IPS DF 4.7 (cell line): ENCODE results near the gene CDK6.

Experiments used
- DNase-seq: peaks from one replicate; pipeline ENCODE4 v3.0.0-alpha.2; 2013; ENCODE audit warnings: low spot score; ENCODE audit errors: extremely low read depth

CDK6 gene

DNA sequence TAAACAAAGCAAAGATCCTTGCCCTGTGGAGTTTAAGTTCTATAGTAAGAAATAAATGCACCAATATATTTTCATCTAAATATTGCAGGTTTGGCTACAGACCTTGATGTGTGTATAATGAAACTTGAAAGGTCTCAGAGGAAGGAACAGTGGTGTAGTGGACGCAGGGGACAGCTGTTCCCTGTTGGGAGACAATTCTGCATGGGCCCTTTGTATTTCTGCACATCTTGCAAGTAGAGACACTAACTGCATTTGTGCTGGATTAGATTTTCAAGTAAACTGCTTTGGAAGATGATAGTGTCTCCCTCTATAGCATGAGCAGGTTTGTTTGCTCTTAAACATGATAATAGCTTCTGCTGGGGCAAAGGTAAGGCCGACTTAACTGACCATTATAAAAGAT lies 188.7 kb downstream of the CDK6 start:
- no peak for DNase-seq

DNA sequence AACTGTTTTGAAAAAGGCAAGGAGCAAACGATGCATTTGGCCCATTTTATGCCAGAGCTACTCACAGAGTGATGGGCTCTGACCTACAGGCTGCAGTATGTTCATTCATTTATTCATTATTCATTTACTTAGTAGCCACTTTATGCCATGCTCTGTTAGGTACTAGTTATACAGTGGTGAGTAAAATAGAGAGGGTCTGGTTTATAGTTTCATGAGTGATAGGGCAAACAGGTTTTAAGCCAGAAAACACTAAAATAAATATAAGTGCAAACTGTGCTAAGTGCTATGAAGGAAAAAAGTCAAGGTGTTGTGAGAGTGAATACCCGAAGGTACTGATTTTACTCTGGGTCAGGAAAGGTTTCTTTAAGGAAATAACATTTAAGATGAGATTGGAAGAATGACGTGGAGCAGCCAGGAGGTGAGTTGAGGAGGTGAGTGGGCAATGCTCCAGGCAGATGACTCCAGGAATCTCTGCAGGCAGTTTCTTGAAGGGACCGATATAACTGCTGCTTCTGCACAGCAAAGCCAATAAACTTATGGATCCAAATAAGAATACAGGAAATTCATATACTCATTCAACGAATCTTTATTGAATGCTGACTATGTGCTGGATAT lies 189.3 kb downstream of the CDK6 start:
- DNase-seq = no peak

GRCh38 chr7:92645114-92646061 lies 191.0 kb downstream of the CDK6 start:
- DNase-seq = no peak

- no peak for DNase-seq
Measured at GRCh38 chr7:92644406-92645113, 191.8 kb downstream of the CDK6 start.

- no peak for DNase-seq
Measured at GRCh38 chr7:92643821-92644220, 192.6 kb downstream of the CDK6 start.

DNA sequence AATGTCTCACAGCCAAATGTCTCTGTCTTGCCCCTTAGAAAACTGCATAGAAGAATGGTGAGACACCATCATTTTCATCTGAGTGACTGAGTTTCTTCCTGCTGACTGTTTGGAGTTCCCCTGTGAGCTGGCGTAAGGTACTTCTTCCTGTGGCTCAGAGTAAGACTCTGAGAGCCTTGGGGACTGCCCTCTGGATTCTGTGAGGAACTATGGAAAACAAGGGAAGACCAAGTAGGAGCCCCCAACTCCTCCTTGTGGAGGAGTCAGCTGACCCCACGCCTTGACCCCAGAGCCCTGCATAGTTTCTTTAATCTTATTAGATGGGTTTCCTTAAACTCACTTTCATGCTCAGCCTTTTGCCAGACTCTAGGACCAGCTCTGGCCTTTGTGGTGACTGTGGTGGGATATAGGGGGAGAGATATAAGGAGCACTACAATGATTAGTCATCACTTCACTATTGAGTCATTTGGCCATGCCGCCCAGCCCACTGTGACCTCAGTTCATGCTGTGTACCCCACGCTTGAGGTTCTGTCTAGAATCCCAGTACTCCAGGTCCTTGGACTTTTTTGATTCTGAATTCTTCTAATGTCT lies 194.4 kb downstream of the CDK6 start:
- DNase-seq = no peak

DNA sequence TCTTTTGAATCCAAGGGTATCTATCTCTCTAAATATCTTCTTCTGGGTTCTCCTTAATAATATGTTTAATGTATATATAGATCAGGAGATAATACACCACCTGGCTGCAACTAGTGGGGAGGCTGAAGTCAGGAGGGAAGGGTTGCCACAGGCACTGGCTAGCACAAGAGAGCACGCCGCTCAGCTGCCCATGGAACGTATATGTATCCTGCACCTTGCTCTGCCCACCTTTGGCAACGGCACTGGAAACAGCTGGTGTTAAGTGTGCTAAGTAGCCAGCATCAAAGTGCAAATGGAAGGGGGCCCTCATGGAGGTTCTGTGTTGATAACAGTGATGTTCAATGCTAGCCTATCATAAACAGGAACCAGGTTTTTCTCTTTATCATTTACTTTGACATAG lies 196.4 kb downstream of the CDK6 start:
- no peak for DNase-seq

DNA sequence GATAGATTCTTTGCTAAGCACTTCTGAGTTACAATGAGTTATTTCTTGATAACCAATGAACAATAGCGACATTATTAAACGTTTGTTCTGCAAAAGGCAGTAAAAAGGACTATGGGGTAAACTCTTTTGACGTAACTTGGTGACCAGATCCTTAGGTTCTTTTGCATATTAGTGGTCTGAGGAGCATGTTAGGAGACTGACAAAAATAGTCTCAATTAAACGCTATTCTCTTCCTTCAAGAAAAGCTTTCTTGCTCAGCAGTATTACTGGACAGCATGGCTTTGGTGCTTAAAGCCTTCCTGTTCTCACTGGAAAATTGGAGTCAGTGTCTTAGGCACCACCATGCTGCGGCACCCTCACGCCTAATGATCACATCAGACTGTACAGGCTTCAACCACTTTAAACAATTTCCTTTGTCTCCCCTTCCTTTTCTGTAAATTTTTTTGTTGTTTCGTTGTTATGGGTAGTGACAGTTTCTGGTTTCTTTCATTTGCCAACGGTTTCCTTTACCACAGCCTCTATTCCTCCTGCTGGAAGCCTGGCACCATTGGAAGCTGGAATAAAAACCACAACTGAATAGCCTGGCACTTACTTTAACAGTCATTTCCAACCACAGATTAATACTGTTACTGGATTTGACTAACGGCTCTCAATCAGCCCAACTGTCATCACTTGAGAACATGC lies 197.0 kb downstream of the CDK6 start:
- DNase-seq = no peak

DNA sequence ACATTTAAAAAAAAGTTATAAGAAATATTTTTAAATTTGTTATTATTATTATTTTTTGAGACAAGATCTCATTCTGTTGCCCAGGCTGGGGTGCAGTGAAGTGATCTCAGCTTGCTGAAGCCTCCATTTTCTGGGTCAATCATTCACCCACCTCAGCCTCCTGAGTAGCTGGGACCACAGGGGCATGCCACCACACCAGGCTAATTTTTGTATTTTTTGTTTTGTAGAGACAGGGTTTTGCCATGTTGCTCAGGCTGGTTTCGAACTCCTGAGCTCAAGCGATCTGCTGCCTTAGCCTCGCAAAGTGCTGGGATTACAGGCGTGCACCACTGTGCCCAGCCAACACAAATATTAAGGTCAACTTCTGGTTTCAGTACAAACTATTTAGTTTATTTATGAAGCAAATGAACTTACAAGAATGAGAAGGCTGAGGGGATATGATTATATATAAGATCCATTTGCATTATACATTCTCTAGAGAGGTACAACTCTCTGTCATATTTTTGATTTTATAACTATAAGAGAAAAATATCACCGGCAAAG lies 200.3 kb downstream of the CDK6 start:
- no peak for DNase-seq

GRCh38 chr7:92635538-92635937 lies 200.8 kb downstream of the CDK6 start:
- DNase-seq = no peak

GRCh38 chr7:92634924-92635519 lies 201.4 kb downstream of the CDK6 start:
- DNase-seq = no peak

DNA sequence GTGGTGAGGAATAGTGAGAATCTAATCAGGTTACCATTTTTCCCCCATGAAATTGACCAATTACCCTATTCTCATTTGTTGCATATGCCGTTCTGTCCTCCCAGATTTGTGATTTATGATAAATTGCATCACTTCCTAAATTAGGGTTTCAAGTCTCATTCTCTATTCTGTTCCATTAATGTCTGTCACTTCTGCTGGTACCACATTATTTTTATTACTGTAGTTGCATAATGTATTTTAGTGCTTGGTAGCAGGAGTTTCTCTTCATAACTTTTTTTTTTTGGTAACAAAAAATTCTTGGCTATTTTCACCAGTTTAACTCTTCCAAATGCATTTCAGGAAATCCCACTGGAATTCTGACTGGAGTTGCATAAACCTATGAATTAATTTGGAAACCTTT lies 202.2 kb downstream of the CDK6 start:
- no peak for DNase-seq

DNA sequence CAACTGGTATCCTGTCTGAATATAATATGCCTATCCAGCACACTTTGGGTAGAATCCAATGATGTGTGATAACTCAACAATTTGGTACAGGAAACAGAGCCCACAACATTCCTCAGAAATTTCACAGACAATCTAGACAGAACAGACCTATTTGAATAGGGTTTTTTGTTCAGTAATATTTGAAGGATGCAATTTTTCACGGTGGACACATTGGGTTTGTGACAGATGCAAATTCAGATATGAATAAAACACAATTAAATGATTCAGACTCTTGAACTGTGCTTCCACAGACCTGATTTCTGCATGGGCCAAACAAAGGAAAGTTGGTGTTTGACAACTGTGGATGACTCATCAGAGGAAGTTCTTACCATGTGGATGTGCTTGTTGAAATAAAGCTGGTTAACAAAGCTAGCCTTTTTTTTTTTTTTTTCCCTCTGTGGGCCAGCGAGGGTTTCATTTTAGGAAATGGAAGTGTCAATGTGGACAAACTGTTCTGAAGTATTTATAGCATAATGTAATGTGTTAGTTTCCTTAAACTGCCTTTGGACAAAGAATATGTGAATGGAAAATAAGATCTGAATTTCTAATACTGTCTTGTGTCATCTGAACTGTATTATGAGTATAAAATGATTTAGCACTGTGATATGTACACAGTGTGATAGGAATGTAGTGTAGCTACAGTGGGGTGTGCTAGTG lies 203.0 kb downstream of the CDK6 start:
- DNase-seq = no peak

DNA sequence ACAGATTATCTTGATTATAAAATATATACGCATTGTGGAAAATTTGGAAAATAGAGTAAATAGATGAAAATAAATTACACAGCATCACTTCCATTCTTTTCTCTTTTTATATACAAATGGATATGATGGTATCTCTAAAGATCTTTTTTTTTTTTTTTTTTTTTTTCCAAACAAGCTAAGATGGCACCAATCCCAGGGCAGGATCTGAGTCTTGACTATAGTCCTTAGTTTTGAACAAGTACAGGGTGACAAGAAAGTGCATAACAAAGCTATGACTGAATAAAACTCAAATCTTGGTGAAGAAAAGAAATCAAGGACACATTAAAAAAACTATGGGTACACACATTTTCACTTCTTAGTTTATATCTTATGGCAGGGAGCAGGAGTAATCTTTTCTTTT lies 203.6 kb downstream of the CDK6 start:
- DNase-seq = no peak

DNA sequence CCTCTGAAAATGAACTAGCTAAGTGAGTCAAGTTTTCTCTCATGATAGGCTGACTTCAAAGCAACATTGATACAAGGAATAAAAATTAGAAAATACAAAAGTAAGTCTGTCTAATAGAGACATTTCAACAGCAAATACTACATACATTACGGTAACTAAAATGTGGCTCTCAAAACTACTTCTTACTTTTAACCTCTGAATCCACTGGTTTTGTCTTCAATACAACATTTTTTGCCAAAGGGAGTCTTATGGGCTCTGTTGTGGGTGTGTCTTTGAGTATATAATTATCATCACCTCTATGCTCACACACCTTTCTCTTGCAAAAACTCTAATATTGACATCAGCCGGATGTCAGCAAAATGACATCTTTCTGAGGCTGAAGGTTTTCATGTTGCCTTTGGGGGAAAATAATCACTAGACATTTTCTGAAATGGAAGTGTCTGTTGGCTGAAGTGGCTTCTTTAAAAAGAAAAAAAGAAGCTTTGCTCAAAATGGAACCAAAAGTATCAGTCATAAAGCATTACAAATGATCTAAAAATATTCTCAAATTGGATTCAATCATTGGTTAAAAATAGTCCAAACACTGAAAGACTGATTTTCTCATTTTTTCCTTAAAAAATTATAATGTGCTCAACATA lies 204.4 kb downstream of the CDK6 start:
- no peak for DNase-seq

DNA sequence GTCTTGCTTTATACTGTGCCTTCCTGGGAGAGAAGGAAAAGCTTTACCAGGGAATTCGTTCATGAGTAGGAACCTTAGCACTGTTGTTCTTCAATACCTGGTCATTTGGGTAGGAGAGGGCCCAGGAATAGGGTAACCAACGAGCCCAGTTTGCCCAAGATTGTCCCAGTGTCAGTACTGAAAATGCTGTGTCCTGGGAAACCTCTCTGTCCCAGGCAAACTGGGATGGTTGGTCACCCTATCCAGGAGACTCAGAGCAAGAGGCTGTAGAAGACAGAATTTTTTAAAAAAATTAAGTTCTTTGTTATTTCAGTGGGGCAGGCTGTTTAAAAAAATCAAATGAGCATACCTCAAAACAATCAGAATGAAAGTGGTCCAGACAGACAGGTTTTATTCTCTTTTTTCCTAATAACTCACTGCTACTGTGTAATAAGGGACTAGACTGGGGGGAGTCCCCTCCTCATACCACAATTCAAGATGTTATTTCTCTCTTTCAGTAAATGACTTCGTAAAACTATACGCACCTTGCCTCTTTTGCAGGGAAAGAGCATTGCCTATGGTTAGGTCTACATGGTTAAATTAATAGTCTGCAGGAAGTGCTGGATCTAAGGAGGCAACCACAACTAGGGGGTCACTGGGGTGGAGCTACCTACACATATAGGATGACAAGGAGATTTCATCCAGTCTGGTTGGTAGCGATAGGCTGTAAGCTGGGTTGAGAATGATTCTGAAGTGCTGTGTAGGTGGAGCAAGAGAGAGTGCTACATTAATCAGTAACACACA lies 205.1 kb downstream of the CDK6 start:
- no peak for DNase-seq

- no peak for DNase-seq
Measured at GRCh38 chr7:92629779-92630178, 206.6 kb downstream of the CDK6 start.

DNA sequence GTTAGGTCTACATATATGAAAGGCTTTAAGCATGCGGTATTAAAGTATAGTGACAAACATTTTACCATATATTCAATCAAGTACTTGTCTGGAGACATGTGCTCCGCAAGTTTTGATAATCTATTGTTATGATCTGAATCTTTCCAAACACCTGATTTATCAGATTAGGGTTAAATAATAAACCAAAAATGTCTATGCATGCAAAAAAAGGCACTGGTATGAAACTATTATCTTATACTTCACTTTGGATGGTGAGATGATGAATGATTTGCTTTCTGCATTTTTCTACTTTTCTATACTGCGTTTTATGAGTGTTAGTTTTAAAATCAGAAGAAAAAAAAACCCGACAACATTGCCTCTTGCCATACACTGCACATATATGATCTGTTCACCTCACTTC lies 208.4 kb downstream of the CDK6 start:
- DNase-seq = no peak
